Raji (cell line): ENCODE results near the gene RSPO1.

Experiments used
- POLR2A ChIP-seq: IDR thresholded peaks from 2 replicates; pipeline ENCODE4 v1.6.1; 2011; ENCODE audit warnings: low read depth, low read length, control low read depth; ENCODE audit not compliant: insufficient read depth

Gene RSPO1, protein sequence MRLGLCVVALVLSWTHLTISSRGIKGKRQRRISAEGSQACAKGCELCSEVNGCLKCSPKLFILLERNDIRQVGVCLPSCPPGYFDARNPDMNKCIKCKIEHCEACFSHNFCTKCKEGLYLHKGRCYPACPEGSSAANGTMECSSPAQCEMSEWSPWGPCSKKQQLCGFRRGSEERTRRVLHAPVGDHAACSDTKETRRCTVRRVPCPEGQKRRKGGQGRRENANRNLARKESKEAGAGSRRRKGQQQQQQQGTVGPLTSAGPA

DNA sequence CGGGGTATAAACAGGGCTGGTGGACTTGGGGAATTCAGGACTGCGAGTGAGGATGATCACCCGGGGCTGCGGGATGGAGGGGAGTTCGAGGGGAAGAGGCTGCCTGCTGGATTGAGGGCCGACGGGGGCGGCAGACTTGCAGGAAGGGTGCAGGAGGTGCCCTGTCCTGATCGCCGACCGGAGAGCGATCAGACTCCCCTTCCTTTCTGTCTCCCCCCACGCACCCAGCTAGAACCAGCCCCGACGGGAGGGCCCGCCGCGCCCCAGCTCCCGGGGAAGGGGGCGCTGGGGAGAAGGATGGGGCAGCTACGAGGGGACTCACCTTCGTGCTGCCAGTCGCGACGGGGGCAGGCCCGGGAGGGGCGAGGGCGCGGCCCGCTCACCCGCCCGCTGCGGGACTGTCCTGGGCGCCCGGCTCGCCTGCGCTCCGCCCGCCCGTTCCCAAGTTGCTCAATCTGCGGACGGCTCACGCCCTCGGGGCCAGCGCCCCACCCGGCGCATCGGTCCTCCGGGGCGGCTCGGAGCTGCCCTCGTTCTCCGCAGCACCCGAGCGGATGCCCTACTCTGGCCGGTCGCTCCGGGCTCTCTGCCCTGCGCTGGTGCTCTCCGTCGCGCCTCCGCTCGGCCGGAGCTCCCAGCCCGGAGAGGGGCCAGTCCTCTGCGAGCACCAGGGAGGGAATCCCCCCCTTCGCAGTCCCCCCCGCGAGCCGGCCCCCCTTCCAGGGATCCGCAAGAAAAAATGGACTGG is at the start of gene RSPO1:
Gene RSPO1 (minus strand): TSS at position 649 of the 748 bp plus-strand sequence. CDS start 5,231 bp downstream, outside the sequence.
- TF ChIP-seq POLR2A = no peak

DNA sequence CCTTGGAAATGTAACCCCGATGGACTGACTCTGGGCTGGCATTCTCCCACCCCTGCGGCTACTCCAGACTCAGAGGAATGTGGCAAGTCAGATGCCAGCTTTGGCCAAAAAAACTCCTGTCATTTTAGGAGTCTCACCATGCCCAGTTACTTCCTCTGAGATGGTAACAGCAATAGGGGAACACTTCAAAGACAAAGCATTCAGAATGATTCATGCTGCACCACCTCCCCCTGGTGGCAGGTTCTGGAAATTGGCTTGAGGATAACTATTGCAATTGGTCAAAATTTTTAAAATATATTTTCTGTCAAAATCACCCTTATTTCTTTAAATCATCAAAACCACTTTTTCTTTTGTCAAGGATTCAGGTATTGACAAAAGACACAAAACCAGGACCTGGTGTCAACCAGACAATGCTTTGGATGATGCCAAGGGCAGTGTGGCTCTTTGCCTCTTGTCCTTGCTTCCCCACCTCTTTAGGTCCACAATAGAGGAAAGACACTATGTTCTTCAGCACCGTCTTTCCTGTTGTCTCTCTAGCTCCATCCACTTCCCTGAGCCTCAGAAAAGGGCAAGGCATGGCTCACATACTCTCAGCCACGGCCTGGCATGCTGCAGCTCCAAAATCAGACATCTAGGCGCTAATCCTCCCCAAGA is 47.8 kb upstream of the RSPO1 start:
- no peak for TF ChIP-seq POLR2A

DNA sequence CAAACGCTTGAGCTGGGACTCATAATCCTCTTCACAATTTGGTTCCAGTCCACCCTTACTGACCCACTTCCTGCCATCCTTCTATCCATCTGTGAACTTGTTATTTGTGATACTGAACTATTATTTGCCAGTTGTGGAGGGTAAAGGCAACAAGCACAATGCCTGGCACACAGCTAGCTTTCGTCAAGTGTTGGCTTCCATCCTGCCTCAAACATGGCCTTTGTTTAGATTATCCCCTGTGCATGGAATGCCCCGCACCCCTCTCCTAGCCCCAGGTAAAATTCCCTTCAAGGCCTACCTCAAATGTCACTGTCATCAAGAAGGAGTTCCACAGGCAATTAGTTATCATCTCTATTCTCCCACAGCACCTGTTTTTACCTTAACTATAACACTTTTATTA is 46.2 kb upstream of the RSPO1 start:
- TF ChIP-seq POLR2A = no peak

DNA sequence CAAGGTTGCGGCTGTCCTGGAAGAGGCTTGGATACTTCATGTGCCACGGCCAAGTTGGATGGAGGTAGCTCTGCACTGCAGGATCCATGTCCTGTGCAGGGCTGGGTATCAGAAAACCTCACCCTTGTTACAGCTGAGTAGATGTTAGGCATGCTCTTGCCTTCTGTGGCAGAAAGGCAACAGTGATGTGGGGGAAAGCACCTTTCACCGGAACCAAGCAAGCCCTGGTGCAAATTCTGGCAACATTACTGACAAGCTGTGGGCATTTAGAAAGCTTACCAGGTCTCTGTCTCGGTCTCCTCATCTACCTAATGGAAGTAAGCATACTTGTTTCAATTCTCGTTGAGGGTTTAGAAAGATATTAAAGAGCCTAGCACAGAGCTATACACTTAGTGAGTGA is 43.1 kb upstream of the RSPO1 start:
- TF ChIP-seq POLR2A = no peak

DNA sequence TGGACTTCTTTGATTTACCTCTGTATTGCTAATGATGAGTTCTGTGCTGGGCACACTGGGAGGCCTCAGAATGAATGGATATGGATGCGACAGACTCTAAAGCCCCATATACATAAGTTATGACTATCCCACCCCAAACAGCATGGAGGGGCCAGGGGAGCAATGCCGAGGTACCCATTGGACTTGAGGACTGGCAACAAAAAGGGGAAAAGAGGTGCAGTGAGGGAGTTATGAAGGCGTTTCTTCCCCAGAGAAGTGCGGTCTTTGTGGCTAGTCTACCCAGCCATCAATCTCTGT is 42.4 kb upstream of the RSPO1 start:
- no peak for TF ChIP-seq POLR2A

DNA sequence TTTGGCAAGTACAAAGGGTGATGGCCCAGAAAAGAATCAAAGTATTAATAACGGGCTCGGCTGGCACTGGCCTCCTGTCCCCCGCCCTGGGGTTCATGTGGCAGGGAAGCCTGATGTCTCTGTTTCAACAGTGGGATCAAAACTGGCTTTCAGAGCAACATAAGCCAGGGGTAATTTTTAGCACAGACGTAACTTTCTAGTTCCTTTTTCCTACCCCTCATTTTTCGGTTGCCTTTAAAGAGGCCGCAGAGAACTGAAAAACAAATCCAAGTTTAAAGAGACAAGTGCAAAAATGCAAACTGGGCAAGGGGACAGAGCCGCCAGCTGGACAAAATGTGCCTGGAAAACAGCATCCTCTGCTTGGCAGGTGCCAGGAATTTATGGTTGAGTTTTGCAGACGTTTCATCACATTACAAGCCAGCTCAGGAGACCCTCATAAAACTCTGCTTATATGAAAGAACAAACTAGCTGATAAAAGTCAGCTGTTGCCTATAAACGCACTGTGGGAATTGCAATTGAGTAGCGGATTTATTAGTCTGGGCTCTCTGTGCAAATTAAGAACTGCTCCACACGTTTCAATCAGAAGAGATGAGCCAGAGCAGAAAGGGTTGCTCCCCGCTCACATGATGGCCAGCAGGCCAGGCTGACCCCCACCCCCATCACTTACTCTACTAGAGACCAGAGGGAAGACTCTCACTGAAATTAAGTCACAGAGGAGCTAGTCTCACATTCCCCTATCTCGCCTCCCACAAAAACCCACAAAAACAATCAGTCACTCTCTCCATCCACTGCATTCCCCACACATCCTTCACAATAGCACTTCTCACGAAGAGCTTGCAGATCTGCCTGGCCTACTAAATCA is 41.8 kb upstream of the RSPO1 start:
- TF ChIP-seq POLR2A = no peak

DNA sequence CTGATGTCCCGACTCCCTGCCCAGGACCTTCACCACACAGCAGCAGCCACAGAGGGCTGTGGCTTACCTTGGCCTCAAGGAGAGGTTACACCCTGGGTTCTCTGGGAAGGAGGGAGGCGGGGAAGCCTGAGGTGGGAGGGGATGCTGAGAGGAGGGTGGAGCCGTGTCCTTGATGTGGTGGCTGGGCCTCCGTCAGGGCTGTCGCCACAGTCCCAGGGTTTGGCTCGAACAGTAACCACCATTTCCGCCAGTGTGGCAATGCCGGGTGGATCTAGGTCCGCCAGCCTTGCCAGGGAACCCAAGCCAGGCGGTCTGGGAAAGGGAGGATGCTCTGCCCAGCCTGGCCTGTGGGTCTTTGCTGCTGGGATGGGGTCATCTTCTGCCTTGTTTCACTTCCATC is 39.2 kb upstream of the RSPO1 start:
- TF ChIP-seq POLR2A = no peak

DNA sequence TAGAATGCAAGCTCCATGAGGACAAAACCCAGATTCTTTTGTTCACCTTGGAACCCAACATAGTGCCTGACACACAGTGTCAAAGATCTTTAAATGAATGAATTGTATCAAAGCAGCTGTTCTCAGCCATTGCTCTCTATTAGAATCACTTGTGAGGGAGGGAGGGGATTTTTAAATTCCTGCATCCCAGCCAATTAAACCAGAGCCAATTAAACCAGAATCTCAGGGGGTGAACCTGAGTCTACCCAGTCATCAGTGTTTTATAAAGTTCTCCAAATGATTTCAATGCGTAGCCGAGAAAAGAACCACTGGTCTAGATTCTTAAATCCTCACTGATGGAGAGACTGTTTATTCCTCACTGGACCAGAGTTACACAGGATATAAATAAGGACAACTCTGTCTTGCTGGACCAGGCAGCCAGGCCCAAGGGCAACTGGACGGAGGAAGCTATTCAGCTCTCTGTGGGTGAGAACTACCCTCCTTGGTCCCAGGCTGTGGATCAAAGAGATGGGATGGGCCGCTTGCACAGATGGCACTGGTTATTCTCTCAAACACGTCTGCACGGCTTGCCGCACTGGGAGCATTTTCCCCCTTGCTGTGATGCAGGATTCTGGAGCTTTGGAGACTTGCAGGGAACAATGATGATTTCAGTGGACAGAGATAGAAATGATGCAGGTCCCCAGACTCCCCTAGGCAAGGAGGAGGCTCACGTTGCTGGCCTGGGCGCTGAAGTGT is 37.6 kb upstream of the RSPO1 start:
- TF ChIP-seq POLR2A = no peak

DNA sequence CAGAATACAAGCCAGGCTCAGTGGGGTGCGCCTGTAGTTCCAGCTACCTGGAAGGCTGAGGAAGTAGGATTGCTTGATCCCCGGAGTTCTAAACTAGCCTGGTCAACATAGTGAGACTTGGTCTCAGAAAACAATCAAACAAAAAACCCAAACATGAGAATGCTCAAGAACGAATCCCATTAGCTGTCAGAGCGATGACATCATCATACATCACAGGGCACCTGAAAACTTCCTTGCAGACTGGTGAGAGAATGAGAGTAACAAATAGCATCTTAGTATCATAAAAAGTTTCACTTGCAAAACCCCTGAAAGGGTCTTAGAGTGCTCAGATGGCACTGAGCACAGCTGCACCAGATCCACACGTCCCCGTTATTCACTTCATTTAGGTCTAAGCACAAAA is 36.6 kb upstream of the RSPO1 start:
- no peak for TF ChIP-seq POLR2A

DNA sequence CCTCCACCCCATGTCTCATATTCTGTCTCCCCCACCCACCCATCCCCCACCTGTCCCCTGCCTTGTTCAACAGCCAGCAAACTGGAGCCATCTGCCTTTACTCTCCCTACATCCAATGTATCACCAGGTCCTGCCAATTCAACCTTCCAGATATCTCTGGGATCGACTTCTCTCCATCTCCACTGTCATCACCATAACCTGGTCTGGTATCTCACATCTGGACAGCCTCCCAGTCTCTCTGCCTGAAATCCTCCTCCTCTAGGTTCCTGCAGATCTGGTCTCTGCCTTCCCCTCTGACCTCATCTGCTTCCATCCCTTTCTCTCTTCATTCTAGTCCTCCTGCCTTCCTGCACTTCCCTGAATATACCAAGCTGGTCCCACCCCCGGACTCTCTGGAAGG is 35.4 kb upstream of the RSPO1 start:
- no peak for TF ChIP-seq POLR2A

DNA sequence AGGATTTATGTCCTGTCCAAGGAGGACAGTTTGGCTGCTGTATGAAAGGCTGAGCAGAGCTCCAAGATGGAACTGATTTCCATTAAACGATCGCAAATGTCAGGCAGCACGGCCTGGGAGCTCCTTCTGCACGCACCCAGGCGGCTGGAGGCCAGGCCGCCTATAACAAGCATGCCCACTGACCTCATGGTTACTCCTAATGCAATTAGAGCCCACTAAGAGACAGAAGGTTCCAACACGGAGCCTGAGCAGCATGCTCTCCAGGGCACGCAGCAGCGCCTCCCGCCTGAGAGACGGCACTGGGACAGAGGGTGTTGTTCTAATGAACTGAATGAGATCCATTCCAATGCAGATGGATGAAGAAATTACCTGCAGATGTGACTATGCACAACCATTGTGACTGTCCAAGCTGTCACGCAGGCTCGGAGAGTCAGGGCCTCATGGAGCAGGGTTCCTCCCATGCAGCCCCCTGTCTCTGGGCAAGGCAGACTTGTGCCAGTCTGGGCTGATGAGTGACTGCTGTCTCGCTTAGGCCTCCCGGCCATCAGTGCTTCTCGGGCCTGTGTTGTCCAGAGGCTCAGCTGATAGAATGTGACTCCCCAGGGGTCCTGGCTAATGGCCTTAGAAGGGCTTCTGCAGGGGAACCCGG is 32.5 kb upstream of the RSPO1 start:
- TF ChIP-seq POLR2A = no peak

DNA sequence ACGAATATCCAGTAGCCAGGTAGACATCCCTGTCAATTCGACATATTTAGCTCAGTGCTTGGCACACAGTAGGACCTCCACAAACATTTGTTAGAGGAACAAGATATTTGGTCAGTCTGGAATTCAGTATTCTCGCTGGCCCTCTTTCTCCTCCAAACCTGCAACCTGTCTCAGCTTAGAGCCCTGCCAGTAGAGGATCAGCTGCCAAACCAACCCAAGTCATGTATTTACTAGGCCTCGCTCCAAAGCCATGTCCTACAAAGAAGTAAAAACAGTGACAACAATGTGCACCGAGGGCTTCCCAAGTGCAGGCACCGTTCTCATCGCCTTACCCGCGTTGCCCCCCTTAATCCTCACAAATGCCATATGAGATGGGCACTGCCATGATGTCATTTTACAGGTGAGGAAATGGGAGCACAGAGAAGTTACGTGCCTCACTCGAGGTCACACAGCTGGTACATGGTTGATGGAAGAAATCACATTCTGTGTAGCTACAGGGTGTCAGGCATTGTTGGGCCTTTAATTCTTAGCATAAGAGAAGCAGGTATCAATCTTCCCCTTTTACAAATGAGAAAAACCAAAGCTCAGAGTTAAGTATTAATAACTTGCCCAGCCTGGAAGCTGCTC is 31.7 kb upstream of the RSPO1 start:
- no peak for TF ChIP-seq POLR2A

DNA sequence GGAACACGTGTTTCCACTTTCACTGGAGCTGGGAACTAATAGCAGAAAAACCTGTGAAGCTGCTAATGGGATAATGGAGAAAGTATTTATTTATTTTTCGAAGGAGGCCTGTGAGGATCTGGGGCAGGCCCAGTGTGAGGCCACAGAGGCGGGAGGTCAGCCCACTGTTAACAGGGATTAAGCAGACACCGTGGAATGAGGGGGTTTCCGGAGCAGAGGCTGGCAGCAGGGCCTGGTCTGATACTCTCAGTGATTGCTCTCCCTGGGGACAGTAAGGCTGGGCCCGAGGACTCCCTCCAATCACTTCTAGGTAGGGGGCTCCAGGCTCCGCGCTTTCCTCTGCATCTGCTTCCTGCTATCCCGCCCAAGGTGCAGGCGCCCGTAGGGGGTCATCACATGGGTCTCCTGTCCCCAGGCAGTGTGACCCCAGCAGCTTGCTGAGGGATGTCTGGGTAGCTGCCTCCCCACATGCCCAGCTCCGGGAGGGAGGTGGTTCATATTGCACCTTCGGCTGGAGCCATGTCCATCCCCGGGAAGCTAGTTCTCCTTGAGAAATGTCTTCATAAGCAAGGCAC is 28.8 kb upstream of the RSPO1 start:
- TF ChIP-seq POLR2A = no peak
